HK-2 (cell line): ENCODE data around the gene MC2R.

ENCODE experiments used
- DNase-seq: peaks from one replicate; pipeline ENCODE4 v3.0.0-alpha.2; 2018; ENCODE audit not compliant: unreplicated experiment

Gene MC2R

DNA sequence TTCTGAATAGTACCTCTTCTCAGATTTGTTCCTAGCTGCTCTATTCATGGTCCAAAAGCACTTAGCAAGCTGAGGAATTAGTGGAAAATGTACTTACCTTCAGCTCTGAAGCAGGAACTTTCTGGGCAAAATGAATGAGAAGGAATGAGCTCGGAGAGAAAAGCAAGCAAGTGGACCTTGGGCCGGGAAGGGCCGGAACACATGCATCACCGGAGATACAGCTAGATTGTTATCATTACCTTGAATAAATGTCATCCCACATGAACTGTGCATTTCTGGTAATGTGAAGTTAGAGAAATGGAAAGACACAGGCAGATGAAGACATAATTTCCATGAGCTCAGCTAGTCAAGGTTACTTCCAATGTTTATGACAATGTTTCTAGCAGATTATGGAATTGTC, at the start of gene MC2R:
TSS of gene MC2R (minus strand) at position 146 of the 400 bp plus-strand sequence. CDS start 30,018 bp downstream, outside the sequence.
- no peak for DNase-seq

DNA sequence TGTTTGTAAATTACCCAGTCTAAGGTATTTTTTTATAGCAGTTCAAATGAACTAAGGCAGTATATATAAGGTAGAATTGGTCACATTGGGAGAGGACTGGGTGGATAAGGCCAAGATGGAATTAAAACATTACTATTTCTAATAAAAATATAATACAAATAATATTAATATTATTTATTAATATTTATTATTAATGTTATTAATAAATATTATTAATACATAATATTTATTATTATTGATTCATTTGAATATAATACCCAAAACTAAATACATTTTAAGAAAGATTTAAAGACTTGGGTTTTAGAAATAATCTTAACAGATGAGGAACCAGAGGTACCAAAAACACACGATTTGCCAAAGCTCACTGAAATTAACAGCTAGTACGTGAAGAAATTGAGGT, 30.5 kb upstream of the MC2R start:
- no peak for DNase-seq

DNA sequence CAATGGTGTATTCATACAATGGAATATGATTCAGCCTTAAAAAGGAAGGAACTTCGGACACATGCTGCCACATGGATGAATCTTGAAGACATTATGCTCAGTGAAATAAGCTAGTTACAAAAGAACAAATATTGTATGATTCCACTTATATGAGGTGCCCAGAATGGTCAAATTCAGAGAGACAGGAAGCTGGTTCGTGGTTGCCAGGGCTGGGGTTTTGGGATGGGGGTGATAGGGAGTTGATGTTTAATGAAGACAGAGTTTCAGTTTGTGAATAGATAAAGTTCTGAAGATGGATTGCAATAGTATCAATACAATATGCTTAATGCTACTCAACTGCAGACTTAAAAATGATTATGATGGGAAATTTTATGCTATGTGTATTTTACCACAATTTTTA, 28.0 kb upstream of the MC2R start:
- DNase-seq = no peak

DNA sequence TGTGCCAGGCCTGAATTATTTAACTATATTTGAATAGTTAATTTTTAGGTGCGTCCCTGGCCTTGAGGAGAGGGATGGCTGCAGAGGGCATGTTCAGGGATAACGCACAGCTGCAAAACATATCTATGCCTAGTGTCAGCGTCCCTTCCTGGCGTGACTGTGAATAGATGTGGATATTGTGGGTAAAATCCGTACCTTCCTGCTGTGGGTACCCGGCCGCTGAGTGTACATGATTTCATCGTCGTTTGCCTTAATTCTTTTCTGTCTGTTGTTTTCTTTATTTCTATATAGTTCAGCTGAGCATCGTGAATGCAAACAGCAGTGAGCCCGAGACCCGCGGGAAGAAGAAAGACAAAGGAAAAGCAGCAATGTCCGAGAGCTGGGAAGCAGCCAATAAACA, 25.0 kb upstream of the MC2R start:
- no peak for DNase-seq

DNA sequence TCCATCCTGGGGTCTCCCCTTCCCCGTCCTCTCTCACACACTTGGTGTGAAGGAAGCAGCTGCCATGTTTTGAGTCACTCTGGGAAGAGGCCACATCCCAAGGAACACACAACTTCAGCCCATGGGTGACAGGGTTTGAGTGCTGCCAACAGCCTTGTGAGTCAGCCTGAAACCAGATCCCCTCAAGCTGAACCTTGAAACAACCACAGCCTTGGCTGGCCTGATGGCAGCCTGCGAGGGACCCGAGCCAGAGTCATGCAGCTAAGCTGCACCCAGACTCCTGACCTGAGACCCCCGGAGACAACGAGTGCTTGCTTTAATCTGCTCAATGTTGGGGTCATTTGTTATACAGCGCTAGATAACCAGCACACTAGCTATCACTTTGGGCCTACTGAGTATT, 19.3 kb upstream of the MC2R start:
- no peak for DNase-seq

DNA sequence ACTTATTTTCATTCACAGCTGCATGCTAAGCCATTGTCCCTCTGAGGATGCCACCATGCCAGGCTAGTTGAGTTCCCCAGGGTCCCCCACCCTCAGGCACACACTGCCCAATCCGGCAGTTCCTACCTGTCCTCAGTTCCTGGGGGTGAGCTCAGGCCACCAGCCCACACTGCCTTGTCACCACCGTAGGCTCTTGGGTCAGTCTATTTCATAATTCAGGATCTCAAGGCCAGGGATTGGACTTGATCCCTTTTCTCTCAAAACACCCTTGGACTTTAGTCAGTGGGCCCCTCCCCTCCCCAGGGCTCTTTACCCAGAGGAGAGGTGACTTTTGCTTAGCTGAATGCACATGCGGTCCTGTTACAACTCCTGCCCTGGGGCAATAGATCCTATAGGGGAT, 18.7 kb upstream of the MC2R start:
- DNase-seq = no peak

DNA sequence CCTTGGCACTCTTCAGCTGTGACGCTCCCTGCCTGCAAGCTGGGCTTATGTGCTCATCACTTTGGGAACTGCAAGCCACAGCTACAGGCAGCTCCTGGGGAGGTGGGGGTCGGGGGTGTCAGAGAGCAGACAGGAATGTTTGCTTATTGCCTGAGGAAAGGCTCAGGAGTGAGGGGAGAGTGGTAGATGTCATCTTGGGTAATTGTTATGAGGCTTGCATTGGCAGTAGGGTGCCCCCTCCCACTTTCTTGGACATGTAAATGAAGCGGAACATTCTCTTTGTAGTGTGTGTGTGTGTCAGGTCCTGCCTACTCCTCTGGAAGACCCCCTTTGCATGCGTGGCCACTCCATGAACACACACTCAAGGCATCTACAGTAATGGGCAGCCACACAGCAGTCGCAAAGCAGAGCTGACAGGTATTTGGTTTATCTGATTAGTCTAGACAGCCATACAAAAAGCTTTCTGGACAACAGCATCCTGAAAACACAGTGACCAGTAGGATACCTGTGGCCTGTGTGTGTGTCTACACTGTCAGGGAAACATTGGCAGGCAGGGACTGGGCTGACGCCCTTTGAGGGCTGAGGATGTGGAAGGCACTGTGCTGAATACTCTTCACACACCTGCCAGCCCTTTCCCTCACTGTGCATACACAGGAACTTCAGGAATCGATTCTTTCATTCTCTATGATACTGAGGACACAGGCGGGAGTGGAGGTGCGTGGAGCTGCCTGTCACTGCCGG, 17.1 kb upstream of the MC2R start:
- DNase-seq = no peak

DNA sequence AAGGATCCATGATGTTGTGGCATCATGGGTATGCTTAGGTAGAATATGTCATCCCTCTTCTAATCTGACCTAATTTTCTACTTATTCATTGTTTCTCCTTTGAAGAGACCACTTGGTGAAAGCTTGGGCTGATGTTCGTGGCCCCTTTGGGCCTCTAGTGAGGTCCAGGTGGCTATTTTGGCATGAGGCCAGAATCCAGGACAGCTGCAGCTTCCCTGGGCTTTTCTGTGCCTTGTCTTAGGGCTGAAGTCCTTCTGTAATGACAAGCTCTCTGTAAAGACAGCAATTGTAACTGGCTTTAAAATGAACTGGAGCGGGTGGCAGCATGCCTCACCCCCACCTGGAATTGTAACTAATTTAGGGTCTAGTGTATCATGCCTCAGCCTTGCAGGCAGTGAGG, 15.6 kb upstream of the MC2R start:
- DNase-seq = no peak

DNA sequence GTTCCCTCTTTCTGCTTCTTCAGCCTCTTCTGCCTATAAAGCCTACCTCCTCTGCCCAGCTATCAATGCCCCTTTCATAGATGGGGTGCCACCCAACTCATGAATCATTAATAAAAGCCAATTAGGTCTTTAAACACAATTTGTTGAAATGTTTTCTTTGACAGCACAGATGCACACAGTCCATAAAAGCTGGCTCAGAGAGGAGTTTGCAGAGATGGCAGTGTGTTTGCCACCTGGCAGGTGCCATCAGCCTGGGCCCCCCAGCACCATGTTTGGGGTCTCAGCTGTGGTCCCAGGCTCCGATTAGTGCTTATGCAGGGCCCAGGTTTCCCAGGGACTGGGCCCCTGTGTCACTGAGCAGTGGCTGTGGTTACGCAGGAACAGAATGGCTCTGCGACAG, 7.9 kb upstream of the MC2R start:
- DNase-seq = no peak

DNA sequence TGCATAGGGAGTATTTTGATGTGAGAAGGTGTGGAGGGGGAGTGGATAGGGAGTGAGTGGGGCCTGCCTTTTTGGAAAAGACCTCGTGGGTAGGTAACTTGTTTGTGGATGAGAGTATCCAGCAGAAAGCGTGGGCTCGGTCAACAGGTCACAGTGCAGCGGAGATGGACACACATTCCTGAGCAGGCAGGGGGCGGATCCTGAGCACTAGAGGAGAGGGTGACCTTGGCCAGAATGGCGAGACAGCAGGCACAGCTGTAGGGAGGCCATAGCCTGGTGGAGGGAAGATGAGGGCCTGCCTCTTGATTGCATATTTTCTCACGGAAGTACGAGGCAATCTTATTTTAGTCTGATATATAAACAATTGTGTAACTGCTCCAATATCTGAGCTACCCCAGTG, 3.6 kb upstream of the MC2R start:
- no peak for DNase-seq

DNA sequence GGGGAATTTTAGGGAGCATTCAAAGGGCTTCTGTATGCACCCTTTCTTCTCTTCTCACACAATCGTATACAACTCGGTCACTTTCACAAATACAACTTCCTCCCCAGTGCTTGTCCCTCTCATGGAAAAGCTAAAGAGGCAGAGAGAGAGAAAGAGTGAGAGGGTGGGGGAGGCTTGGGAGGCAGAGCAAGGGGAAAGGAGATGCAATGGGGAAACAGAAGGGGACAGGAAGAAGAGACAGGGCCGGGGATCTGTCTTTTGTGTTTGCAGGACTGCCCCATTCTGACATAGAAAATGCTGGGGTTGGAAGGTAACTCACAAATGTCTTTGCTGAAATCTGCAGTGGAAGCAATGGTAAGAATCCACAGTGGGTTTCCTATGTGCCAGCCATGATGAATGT, 2.1 kb upstream of the MC2R start:
- no peak for DNase-seq

DNA sequence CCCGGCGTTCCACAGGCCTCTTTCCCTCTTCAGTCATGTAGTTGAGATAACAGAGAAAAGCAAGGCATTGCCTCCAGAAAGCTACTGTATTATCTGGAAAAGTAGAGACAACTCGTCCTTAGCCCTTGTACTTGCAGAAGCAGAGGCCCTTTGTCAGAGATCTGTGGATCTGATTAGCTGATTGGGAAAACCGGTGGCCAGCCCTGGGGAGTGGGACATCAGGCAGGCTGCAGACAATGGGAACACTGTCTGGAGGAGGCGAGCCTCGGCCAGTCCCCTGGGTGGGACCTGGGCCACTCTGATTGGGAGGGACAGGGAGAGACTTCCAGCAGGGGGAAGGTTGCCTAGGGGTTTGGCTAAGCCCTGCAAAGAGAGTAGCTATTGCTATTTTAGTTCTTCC, 1.2 kb upstream of the MC2R start:
- no peak for DNase-seq

DNA sequence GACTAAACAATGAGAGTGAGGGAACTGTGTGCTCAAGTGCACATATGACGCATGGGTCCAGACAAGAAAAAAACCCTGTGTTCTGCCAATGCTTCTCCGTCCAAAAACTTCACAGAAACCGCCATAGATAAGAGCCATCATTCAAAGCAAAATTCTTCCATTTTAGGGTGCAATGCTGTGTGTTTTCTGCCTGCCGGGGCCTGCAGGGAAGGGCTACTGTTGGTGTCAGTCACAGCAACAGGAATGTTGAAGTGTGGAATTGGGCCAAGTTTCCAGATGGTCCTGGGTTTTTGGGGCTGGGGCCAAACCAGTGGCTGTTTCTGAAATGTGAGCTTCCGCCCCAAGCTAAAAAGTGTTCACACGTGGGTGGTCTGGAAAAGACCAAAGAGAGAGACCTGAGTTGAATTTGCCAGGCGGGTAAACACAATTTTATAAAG, 677 bp upstream of the MC2R start:
- DNase-seq = no peak

DNA sequence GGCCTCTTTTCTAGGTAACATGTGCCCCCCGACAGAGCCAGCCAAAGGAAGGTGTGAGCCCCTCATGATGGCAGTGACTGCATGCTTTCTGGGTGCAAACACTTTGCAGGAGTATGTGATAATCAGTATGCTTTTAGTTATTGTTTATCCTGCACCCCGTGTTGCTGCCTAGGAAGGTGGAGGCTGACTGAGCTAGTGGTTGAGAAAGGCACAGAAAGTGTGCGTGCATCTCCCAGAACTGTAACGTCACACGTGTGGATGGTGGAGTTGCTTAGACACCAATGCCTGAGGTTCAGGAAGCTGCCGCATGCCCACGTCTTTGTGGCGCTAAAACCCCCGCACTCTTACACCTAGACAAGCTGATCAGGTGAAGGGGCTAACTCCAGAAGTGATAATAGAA, 580 bp downstream of the MC2R start:
- DNase-seq = no peak

DNA sequence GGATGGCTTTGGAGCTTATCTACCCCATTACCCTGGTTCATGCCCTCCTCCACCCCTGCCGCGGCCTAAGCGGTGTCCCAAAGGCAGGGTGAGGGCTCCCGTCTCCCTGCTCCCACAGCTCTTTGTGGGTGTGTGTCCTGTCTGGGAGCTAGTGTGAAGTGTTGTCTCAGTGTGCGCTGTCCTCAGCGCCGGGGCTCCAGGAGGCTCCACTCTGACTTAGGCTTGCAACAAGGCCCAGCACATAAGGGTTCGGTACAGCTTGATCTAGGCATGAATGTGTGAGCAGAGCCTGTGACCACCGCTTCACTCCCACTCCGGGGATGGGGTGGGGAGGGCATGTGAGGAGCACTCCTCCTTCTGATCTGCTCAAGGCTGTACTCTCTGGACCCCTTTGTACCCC, 1.2 kb downstream of the MC2R start:
- no peak for DNase-seq

DNA sequence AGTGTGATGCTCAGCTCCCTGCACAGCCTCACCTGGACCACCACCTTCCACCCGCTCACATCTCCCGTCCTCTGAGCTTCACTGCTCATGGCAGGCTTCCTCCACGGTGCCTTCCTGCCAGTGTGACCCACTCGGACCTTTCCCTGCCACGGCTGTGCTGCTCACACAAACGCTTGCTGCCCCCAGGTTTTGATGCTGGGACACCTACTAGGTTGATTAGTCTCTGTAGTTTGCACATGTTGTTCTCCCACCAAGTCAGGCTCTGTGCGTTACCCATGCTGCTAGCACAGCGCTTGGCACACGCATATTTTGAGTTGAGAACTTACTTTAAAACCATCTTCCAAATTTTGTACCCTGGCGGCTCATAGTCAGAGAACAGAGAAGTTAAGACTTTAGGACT, 2.1 kb downstream of the MC2R start:
- DNase-seq = no peak

DNA sequence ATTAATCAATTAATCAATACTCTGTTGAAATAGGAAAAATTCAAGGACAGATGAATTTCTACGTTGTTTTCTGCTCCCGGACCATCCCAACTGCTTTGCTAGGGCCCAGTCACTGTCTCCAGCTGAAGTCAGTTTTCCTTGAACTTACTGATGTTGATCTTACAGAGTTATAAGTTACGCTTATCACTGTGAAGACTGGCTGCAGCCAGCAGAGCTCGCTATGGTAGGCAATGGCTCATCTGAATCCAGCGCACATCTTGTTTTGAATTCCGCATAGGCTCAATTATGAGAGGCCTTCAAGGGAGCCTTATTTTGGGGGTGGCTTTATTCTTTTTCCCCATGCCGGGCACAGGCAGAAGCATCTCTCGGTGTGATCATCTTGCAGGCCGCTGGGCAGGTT, 2.7 kb downstream of the MC2R start:
- DNase-seq = no peak

DNA sequence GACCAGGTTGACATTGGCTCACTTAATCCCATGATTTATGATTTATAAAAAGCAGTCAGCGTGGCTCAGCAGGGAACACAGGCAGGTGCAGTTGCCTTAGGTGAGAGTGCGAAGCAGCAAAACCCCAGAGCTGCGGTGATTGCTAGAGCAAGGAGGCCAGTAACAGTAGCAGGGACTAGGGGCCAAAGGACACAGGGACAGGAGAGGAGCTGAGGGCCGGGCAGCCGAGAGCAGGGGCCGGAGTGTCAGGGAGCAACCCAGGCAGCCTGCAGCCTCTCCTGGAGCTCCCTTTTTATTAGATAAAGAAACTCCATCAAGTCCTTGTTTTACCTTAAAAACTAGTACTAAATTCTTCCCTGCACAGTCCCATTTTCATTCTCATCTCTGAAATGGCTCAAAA, 4.3 kb downstream of the MC2R start:
- no peak for DNase-seq

DNA sequence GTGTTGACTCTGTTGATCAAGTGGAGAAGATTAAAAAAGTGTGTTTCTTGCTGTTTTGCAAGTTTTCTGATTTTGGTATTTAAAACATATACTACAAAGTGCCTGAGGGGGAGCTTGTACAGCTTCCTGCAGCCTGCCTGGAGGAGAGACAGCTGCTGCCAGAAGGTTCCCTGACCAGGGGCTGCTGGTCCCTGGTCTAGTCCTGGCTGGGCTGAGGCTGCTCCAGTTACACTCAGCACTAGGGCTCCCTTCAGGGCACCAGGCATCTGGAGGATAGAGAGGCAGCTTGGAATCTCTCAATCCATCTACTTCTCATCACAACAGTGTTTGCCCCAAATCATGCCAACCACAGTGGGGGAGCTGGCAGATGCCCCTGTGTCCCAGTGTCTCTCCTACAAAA, 4.8 kb downstream of the MC2R start:
- DNase-seq = no peak

DNA sequence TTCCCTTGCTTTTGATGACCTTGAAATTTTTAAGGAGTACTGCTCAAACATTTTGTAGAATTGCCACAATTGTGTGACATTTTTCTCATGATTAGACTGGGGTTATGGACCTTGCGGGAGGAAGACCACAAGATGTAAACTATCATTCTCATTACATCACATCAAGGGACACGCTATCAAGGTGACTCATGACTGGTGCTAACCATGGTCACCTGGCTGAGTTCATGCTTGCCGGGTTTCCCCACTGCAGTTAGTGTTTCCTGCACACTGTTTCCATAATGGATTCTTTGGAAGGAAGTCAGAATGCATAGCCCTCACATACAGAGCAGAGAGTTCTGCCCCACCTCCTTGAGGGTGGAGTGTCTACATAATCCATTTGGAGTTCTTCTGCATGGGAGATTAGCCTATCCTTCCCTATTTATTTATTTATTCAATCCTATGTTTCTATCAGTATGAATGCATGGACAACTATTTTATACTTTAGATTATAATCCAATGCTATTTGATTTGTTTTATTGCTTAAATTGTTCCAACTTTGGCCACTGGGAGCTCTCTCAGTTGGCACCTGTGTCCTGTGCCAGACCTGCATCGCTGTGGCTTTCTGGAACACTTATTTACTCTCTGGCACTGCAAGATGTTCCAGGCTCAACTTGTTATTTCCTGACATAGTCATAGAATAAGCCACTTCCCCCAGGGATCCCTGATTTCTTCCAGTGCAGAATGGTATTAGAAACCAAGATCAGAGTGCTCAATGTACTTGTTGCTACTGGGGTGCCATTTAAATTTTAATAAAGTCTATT, 6.0 kb downstream of the MC2R start:
- no peak for DNase-seq

DNA sequence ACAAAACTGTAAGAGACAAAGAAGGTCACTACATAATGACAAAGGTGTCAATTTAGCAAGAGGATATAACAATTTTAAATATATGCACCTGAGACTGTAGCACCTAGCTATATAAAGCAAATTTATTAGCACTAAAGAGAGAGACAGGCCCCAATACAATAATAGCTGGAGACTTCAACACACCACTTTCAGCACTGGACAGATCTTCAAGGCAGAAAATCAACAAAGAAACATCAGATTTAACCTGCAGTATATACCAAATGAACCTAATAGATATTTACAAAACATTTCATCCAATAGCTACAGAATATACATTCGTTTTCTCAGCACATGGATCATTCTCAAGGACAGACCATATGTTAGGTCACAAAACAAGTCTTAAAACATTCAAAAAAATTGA, 14.7 kb downstream of the MC2R start:
- no peak for DNase-seq

DNA sequence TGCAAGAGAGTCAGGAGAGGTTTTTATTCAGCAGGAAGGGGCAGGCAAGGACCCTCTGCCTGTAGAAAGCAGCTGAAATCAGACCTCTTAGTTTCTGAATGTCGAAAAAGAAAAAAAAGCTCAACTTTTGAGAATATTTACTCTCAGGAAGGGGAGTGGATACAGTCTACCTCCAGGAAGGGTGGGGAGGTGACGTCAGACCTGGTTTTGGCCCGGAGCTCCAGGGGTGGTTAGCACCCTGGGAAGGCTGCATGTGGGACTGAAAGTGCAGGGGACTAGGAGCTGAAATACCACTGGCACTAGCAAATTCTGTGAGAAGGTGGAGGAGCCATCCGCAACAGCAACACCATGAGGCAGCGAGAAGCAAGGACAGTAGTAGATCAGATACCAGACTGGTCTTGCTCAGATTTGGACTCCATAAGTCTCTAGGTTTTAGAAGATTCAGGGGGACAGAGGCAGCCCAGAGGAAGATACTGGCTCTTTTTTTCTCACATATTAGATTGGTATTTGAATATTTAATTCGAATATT, 19.8 kb downstream of the MC2R start:
- no peak for DNase-seq

DNA sequence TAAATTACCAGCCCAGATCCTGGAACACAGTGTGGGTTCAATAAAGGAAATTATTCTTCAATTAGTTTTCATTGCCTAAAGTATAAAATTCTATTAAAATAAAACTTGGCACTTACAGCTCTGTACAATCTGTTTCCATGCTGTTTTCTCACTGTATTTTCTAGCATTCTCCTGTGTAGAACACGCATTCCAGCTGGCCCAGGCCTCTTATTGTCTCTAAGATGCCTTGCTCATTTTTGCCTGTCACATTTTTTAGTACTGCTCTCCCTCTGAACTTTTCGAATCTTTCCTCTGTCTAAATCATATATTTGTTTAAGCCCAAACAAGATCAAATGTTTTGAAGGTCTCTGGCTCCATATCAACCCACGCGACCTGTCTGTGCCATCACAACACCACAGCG, 20.8 kb downstream of the MC2R start:
- no peak for DNase-seq
